Activated T-cell treated with anti-CD3 and anti-CD28 coated beads for 48 hours (primary cell): Measurements from ENCODE around the gene PDLIM5.
"Not testable (repeated sequence)": the region's sequence is repeated elsewhere in the genome, so short reads cannot be mapped to it uniquely, and the experiment has no call there.

Source experiments
- DNase-seq: peaks from one replicate; pipeline ENCODE4 v3.0.0-alpha.2; 2020; ENCODE audit warnings: low read depth

Gene PDLIM5

DNA sequence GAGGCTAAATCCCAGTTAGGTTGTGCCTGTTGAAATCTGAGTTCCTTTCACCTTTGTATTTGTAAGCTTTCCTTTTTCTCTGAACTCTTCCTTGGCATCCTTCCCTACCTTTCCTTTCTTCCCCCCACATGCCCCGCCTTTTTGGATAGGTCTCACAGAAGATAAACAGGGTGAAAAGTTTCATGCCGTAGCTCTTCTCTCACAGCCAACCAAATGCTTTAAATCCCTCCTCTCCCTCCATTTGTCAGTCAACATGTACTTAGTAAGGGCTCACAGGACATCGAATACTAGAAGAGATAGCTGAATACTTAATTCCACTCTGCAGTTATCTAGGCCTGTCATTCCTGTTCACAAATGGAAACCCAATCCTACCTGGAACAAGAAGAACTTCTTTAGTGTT is 198.9 kb downstream of the PDLIM5 start:
- DNase-seq = no peak

DNA sequence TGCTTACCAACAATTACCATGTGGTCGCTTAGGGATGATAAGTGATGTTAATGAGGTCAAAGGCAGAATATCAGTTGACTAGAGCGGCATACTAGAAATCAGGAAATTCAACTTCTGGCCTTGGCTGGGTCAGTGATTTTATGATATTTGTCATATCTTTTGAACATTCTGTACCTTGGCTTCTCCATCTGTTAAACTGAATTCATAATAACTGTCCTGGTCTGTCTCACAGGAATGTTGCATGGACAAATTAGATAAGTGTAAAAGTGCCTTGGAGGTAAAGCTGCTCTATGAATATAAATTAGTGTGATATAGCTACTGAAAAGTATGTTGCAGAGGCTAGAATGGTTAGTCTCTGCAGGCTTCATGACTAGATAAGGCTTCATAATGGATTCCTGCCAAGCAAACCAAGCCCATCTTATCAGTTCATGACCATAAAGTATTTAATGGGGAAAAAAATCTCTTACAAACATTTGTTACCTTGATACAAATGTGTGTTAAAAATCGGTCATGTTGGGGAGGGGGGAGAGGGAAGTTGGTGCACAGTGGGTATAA is 201.4 kb downstream of the PDLIM5 start:
- DNase-seq = no peak

DNA sequence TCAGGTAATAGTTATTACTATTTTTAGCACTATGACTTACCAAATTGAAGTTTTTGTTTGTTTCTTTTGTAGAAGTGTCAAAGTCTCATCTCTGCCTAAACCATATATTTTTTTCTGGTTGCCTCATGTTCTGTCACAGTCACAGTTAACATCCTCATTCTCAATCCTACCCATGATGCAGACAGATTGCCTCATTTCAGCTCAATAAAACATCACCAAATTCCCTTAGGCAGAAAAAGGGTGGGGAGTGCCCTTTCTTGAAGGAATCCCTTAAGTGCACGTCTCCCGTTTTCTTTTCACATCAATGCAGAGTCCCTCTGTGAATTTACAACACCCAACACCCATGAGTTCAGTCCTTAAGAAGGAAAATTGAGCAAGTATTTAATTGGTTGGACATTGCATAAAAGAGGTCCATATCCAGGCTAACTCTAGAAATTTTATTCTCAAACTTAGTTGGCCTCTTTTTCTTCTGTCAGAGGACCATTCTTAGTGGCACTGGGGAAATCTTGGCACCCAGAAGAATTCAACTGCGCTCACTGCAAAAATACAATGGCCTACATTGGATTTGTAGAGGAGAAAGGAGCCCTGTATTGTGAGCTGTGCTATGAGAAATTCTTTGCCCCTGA is 202.4 kb downstream of the PDLIM5 start:
- DNase-seq = no peak

DNA sequence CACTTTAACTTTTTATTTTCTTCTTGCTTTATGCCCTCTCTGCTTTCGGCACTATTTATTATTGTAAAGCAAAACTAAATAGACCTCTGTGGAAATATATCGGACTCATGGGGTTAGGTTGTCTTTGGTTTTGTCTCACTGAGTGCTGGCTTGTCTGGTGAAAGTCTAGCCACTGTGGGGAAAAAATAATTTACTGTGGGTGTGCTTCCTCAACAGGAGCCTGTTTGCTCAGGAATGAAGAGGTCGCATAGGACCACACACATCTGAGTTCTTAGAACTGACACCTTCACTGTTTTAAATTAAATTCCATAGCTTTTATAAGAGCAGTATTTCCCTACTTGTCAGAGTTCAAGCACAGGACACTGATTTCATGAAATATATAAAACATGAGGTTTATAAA is 203.0 kb downstream of the PDLIM5 start:
- DNase-seq = no peak

GRCh38 chr4:94660614-94661013 is 208.9 kb downstream of the PDLIM5 start:
- no peak for DNase-seq

GRCh38 chr4:94665021-94665420 is 213.3 kb downstream of the PDLIM5 start:
- not testable (repeated sequence) for DNase-seq

DNA sequence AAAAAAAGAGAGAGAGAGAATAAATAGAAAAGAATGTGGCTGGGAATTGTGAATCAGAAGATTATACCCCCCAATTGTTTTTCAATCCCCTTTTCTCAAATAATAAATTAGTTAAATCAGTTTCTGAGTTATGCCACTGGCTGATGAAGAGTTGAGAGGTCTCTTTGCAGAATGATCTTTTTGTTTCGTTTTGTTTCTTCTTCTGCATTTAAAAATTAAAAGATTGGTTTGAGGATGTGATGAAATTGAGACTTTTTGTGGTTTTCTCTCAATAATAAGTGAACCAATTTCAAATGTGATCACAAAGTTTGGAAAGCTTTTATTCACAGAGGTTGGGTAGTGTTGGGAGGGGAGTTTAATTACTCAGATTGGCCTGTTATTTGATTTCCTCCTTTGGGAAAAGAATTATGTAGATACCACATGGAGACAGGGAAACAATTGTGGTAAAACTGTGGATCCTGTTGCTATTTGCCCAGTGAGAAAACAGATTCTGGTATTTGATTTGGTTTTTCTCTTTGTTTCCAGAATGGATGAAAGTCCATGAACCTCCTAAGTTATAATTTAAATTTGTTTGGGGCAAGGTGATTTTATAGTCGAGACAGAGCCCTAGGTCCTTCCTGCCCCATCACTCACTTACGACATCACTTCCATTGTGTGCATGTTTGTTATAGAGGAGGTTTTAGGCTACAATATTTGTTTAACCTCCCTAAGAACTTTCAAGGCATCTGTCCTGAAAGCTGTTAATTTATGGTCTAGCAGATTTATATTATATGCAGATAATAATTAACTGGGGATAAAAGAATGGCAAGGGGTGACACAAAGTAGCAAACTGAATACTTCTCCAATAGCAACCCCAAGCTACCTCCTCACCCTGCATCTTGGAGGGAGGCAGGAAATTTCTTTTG is 214.0 kb downstream of the PDLIM5 start:
- DNase-seq = no peak

GRCh38 chr4:94668724-94669123 is 217.0 kb downstream of the PDLIM5 start:
- DNase-seq = no peak

DNA sequence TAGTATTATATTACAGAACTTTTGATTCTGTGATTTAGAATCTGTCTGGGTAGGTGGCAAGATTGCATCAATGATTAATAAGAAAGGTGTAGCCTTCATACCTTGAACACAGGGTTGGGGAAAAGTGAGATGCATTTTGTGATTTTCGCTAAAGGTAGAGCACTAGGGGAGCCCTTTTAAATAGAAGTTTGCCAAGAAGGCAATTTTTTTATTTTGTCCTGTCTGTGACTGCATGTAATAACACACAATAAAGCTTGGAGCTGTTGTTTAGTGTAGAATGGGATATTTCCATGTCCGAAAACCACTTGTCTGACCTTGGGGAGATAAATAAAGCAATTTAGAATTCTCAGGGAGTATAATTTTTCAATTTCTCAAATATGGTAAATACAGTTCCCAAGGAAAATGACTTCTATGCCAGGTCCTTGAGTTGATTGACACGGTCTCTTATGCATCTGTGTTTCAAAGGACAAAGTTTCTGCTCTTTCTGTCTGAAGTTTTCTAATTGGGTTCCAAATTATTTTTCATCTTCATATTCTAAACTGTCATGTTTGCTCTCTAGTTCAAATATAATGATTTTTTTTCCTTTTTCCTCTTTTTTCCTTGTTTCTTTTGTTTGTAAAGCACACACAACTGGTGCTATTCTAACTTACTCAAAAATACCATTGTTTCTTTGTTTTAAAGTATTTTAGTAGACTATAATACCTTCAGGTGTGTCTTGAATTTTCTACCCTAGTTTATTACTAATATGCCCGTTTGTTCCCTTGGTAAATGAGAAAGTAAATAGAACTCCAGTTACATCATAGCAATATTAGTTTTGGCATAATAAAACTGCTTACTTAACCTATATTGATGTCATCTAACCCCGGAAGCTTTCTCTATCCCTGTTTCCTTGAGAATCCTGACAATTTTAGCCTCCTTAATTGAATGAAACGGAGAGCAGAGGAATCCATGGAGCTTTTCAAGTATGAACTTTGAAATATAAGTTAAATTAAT is 218.2 kb downstream of the PDLIM5 start:
- DNase-seq = no peak

- DNase-seq = no peak
Observed at GRCh38 chr4:94671113-94671512, 219.4 kb downstream of the PDLIM5 start.

- DNase-seq = no peak
Observed at GRCh38 chr4:94673961-94674360, 222.2 kb downstream of the PDLIM5 start.

DNA sequence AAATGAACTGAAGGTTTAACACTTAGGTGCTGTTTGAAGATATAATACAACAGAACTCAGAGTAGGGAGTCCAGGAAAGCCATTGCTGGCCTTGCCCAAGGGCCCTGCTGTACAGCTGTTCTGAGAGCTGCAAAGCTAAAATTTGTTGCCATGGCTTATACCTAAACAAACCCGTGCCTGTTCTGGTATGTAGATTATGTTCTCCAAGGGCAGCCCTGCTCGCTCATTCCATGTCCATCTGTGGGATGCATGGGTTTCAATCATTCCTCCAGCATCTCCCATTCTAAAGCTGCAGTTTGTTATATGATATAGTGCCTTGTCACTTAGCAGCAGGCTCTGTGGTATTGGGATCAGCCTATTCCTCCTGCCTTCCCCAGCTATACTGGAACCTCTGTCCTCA is 225.2 kb downstream of the PDLIM5 start:
- no peak for DNase-seq

GRCh38 chr4:94678896-94679295 is 227.2 kb downstream of the PDLIM5 start:
- no peak for DNase-seq

DNA sequence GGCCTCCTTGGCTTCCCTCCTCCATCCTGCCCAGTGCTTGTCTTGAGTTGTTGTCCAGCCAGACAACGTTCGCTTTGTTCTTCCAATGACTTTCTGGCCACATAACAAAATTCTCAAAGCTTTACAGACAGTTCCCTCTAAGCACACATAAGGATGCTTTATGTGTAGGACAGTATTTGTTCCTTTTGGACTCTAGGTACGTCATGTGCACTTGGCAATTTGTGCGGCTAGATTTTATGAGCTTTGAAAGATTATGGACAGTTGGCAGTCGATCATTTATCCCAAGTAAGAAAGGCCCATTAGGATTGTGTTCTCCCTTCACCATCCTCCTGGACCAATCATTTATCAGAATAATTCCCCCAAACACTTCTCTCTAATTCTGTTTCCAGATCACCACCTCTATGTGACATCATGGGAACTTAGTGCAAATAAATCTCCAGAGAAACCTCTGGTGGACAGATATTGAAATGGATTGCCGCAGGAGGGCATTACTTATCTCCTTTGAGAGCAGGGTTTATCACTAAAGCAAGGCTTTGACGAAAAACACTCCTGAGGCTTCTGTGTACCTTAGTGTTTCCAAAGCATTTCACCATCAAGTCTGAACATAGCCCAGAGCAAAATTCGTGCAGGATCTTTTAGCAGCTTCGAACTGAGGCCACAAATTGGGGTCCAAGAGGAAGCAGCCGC is 228.6 kb downstream of the PDLIM5 start:
- DNase-seq = no peak

DNA sequence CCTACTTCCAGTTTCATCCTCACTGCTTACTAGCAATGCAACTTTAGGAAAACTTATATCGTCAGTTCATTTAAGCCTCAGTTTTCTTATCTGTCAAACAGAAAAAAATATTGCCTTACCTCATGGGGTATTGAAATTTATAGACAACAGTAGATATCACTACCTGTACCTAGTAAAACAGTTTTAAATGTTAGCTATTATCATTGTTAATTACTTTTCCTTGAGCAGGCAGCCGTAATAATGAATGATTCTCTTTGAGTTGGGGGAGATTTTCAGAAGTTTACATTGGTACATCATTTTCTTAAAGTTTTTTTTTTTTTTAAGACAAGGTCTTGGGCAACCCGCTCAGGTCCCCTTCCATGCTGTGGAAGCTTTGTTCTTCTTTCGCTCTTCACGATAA is 234.3 kb downstream of the PDLIM5 start:
- DNase-seq = no peak

DNA sequence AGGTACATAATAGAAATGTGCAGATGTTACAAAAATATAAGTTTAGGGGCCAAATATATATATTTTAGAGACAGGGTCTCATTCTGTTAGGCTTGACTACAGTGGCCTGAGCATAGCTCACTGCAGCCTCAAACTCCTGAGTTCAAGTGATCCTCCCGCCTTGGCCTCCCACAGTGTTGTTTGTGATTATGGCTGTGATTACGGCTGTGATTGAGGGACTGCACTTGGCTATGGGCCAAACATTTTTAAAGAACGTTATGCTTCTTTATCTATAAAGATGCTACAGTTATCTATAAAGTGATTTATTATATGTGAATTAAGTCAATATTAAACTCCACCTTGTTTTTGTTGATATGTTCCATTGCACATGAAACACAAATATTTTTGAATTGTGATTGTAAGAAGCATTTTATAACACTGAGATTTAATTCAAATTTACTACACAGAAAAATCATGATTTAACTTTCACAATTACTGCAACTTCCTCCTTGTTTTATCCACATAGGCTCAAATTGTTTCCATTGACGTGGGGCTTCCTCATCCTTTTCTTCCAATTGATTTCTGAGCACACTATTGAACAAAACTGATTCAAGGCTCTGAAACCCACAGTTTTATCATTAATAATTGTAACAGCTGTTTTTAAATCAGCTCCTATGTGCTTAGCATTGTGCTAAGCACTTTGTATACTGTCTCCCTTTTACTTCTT is 237.6 kb downstream of the PDLIM5 start:
- no peak for DNase-seq

GRCh38 chr4:94690851-94691254 is 239.1 kb downstream of the PDLIM5 start:
- DNase-seq = no peak

DNA sequence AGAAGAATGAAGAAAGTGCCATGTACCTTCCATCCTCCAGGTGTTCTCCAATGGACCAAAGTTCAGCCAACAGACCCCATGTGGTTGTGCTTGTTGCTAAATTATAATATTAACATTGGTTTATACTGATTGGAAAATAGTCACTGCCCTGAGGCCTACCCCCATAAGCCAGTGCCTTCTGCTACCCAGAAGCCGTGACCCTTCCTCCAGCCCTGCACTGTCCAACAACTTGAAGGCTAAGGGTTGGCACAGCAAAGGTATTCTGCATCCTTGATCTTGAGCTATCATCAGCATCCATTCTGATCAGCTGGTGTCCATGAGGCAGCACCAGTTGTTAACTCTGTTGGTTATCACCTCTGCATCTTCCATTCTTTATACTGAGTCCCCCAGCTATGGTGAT is 239.8 kb downstream of the PDLIM5 start:
- no peak for DNase-seq

DNA sequence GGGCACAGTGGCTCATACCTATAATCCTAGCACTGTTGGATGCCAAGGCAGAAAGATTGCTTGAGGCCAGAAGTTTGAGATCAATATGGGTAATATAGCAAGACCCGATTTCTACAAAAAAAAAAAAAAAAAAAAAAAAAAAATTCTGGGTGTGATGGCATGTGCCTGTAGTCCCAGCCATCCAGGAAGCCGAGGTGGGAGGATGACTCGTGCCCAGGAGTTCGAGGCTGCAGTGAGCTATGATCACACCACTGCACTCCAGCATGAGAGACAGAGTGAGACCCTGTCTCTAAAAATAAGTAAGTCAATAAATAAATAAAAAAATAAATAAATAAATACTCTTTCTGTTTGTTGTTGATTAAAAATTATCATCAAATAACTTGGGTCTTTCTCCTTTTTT is 243.6 kb downstream of the PDLIM5 start:
- DNase-seq = no peak

GRCh38 chr4:94698187-94698586 is 246.4 kb downstream of the PDLIM5 start:
- DNase-seq = no peak

DNA sequence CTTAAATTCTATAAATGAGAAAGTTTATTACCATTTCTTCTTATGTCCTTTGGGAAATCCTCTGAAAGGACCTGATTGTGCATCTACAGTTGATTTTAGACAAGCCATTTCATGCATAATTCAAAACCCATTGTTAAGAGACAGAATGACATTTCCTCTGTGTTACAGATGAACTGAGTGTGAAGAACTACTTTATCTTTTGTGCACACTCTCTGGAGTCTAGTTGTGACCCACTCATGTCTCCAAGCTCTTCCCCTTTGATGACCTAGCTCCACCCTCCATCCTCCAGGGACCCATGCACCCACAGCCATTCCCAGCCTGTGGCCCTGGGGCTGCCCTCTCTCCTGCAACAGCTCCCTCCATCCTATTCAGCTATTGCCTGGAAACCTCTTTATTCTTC is 248.6 kb downstream of the PDLIM5 start:
- DNase-seq = no peak
